Measurements from ENCODE around the gene HSD11B2.

HSD11B2 gene

GRCh38 chr16:67415872-67416793 lies 14.8 kb upstream of the HSD11B2 start, which contains the start of gene ZDHHC1:
ZDHHC1 (minus strand) TSS chr16:67416477; CDS start chr16:67407775, 8,702 bp downstream.
- peak; percentile 91 for DNase-seq

GRCh38 chr16:67417333-67418061 lies 13.4 kb upstream of the HSD11B2 start:
- no peak for DNase-seq

DNA sequence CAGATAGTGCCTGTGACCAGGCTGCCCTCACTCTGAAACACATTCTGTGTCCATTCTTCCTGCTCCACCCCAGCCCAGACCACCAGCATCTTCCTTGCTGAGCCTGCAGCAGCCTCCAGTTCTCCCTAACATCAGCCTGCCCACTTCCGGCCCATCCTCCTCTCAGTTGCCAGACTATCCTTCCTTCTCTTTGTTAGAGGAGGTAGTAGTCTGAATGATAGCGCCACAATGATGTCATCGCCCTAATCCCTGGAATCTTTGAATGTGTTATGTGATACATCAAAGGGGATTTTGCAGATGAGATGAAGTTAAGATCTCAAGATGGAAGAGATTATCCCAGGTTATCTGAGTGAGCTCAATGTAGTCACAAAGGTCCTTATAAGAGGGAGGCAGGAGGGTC lies 11.4 kb upstream of the HSD11B2 start:
- DNase-seq: no peak

DNA sequence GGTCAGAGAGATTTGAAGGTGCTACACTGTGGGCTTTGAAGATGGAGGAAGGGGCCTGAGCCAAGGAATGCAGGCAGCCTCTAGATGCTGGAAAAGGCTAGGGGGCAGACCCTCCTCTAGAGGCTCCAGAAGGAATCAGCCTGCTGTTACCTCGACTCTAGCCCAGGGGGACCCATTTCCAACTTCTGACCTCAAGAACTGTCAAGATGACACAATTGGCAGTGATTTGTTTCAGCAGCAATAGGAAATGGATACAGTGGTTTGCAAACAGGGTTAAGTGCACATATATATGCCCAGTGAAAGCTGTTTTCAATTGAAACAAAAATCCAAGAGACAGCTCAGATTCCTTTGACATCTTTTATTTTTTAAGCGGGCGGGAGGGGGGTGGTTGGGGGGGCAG lies 11.0 kb upstream of the HSD11B2 start:
- DNase-seq: no peak

DNA sequence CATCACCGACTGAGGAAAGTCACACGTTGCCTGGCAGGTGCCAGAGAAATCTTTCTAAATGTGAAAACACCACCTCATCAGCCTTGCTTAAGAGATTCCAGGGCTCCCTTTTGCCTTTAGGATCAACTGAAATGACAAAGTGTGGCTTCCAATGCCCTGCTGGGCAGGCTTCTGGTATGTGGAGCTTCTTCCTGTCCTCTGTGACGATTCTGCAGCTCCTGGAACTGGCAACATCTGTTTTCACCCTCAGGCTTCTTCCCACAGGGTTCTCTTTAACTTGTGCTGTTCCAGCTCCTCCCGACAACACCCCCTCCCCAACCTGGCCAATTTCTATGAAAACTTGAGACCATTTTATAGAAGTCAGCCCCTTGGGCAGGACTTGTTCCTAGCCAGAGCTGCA lies 9.9 kb upstream of the HSD11B2 start:
- no peak for DNase-seq

GRCh38 chr16:67423015-67423414 lies 7.9 kb upstream of the HSD11B2 start:
- no peak for DNase-seq

GRCh38 chr16:67423611-67424260 lies 7.2 kb upstream of the HSD11B2 start:
- no peak for DNase-seq

GRCh38 chr16:67424261-67424615 lies 6.7 kb upstream of the HSD11B2 start:
- no peak for DNase-seq

- peak; percentile 54 for DNase-seq
These were observed 5.9 kb upstream of the HSD11B2 start for GRCh38 chr16:67425061-67425460.

DNA sequence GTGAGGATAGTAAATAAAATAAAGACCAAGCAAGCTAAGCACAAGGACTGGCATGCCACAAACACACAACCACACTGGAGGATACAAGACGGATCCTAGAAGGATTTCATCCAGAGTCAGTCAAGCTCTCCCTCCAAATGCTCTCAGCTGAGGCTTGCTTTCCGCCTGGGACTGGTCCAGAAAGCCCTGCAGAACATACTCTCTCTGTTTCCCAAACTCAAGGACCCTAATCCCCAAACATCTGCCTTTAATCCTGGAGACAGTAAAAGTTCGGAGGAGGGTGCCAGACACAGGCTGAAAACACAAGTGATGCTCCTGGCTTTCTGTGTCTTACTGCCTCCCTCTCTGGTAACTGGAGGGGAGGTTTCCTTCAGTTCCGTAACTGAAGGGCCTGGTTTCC lies 5.3 kb upstream of the HSD11B2 start:
- no peak for DNase-seq

DNA sequence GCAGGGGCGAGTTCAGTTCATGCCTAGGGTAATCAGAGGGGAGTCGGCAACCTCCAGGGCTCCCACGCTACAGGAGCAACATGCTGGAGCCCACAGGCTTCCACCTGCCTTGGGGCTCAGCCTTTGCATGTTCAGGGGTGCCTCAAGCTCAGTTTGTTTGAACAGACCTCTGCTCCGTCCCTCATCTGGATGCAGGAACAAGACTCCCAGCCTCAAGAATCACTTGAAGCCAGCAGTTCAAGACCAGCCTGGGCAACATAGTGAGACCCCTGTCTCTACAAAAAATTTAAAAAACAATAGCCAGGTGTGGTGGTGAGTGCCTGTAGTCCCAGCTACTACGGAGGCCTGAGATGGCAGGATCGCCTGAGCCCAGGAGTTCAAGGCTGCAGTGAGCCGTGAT lies 4.9 kb upstream of the HSD11B2 start:
- DNase-seq: no peak

DNA sequence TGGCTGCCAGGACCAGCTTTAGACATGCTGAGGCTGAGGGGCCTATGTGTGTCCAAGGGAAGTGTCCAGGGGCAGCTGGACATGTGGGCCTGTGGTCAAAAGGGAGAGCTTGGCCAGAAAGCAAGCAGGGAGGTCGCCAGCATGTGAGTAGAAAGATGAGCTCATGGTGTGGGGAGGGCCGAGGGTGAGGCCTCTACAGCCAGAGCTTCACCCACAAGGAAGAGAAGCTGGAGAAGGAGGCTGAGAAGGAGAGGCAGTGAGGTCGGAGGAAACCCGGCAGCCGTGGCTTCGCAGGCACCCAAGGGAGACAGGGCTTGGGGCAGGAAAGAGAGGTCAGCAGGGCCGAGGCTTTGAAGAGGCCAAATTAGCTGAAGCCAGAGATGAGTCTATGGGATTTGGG lies 4.0 kb upstream of the HSD11B2 start:
- DNase-seq: no peak

- peak; percentile 84 for DNase-seq
These were observed 2.7 kb upstream of the HSD11B2 start for GRCh38 chr16:67428146-67428731.

GRCh38 chr16:67429053-67429798 lies 1.7 kb upstream of the HSD11B2 start:
- DNase-seq: no peak

GRCh38 chr16:67429799-67430503 lies 970 bp upstream of the HSD11B2 start:
- no peak for DNase-seq

GRCh38 chr16:67430504-67430976 lies 381 bp upstream of the HSD11B2 start:
- DNase-seq: peak; percentile 60

DNA sequence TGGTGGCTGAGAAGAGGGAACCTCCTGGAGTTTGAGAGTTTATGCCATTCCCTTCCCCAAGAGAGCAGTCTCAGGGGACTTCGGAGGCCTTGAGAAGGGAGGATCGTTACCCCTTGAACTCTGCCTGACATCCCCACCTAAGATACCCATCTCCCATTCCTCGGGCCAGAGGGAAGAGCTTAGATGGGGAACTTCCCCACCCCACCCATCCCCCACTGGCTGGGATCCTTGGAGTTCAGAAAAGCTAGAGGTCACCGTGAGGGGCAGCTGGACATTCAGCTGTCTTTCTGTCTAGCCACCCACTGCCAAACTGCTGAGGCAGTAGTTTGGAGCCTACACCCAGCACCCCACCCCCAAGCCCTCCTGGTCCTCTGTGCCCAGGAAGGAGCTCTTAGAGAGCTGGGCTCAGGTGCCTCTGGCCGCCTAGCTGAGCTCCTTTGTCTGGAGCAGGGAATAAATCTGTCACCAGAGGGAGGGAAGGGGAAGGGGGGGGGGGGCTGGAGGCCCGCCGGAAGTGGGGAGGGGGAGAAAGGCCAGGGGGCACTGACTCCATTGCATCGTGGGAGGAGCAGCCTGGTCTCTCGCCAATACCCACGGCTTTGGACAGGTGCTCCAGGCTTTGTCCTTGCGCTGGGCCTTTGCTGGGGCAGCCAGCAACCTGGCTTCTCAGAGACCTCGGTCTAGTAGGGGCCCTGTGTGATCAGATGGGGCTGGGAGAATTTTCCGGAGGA lies 1.0 kb downstream of the HSD11B2 start:
- peak; percentile 70 for DNase-seq

DNA sequence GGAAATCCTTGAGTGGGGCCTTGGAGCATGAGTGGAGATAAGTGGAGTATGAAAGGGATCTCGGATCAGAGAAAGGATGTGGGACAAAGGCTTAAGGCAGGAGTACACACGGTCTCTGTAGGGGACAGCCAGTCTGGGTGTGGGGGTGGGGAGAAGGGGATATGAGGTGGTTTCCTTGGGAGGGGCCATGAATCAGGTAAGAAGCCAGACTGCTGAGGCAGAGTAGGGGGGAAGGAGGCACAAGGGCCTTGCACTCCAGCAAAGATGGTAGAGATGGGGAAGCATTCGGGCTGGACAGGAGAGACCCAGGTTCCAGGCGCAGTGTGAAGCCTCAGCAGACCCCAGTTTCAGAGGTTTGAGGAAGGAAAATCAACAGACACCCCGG lies 1.6 kb downstream of the HSD11B2 start:
- DNase-seq: no peak

GRCh38 chr16:67433131-67433719 lies 2.3 kb downstream of the HSD11B2 start:
- no peak for DNase-seq

DNA sequence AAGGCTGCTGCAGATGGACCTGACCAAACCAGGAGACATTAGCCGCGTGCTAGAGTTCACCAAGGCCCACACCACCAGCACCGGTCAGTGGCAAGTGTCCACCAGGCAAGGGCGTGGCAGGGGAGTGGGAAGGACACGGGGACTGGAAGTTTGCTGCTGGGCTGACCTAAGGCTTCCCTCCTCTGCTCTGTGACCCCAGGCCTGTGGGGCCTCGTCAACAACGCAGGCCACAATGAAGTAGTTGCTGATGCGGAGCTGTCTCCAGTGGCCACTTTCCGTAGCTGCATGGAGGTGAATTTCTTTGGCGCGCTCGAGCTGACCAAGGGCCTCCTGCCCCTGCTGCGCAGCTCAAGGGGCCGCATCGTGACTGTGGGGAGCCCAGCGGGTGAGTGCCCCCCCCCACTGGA lies 4.8 kb downstream of the HSD11B2 start:
- DNase-seq: no peak

All from eye (tissue), 1 donor.